Mesodermal cell (in vitro differentiated cells): ENCODE measurements around the gene ARL1.
A peak's percentile ranks its signal among the peaks of the same experiment; 100 is the strongest.
"Not testable (repeated sequence)": the region's sequence is repeated elsewhere in the genome, so short reads cannot be mapped to it uniquely, and the experiment has no call there.

Experiments used
- H3K27ac ChIP-seq: 2 replicates; pipeline ENCODE4 v1.7.0; 2013; ENCODE audit warnings: mild to moderate bottlenecking, low read depth, low read length, moderate library complexity; ENCODE audit not compliant: severe bottlenecking
- H3K36me3 ChIP-seq: 2 replicates; pipeline ENCODE4 v1.7.1; 2013; ENCODE audit warnings: mild to moderate bottlenecking, low read length, moderate library complexity; ENCODE audit not compliant: control insufficient read depth, insufficient read depth
- H3K4me1 ChIP-seq: one replicate; pipeline ENCODE4 v1.7.1; 2013; ENCODE audit warnings: mild to moderate bottlenecking, low read length; ENCODE audit not compliant: insufficient read depth, control insufficient read depth, poor library complexity, severe bottlenecking
- H3K4me3 ChIP-seq: 2 replicates; pipeline ENCODE4 v1.7.0; 2013; ENCODE audit warnings: low read length, control low read depth, mild to moderate bottlenecking; ENCODE audit not compliant: insufficient read depth, poor library complexity, severe bottlenecking; ENCODE audit errors: extremely low read depth
- H3K9me3 ChIP-seq: 2 replicates; pipeline ENCODE4 v1.7.1; 2013; ENCODE audit warnings: mild to moderate bottlenecking, low read length, moderate library complexity; ENCODE audit not compliant: control insufficient read depth
- WGBS, 2 experiments: methylation state at CpG; one replicate each; pipeline ENCODE4 v1.1.5; 2013; ENCODE audit warnings: missing lambda C conversion rate in 2 of 2; ENCODE audit not compliant: insufficient coverage in 2 of 2; 5-methylcytosine and 5-hydroxymethylcytosine counted together

ARL1 gene

GRCh38 chr12:101410169-101410568 lies 2.6 kb upstream of the ARL1 start:
- not testable (repeated sequence) for H3K9me3 ChIP-seq, H3K27ac ChIP-seq, H3K4me1 ChIP-seq, H3K36me3 ChIP-seq, H3K4me3 ChIP-seq
- 84 to 92% methylated on average over 7 of the region's 8 CpGs for WGBS, 2 experiments

GRCh38 chr12:101407049-101407435 lies 530 bp downstream of the ARL1 start:
- Histone ChIP-seq H3K9me3 (no peaks in the 10 kb centered on the region), H3K27ac (peak overlapping the region; percentile 94), H3K36me3 (peaks cover 19% of the 10 kb centered on the region), H3K4me3 (peak overlapping the region; percentile 78), H3K4me1 (peaks cover 5% of the 10 kb centered on the region)
- 0 to 1% methylated on average over 9 to 16 of the region's 18 CpGs for WGBS, 2 experiments

GRCh38 chr12:101391181-101391580 lies 16.4 kb downstream of the ARL1 start:
- peaks cover 54% of the 10 kb centered on the region for H3K36me3 ChIP-seq
- not testable (repeated sequence) for H3K9me3 ChIP-seq, H3K27ac ChIP-seq, H3K4me3 ChIP-seq, H3K4me1 ChIP-seq
- WGBS, 2 experiments: no CpG with 5 or more reads among the region's 3 CpGs

- H3K9me3 ChIP-seq: no peaks in the 10 kb centered on the region
- no peak overlapping the region for H3K4me3 ChIP-seq
- H3K36me3 ChIP-seq: peaks cover 87% of the 10 kb centered on the region
- H3K27ac ChIP-seq: no peak overlapping the region
- H3K4me1 ChIP-seq: no peaks in the 10 kb centered on the region
Measured at GRCh38 chr12:101379149-101379548, 28.4 kb downstream of the ARL1 start.

DNA sequence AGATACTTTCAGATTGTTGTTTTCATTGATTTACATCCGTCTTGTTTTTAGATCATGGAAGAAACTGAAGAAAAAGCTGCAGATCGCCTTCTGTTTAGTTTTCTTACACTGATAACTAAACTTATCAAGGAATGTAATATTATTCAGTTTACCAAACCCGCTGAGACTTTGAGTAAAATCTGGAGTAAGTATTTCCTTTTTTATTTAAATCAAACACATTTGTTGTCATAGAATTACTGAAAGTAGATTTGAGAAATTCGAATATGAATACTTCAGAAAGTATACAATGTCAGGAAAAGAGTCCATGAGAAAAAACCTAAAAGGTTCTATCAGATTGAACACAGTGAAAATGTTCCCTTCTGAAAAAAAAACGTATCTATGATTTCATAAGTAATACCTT lies 32.0 kb downstream of the ARL1 start:
- Histone ChIP-seq H3K36me3 (peaks cover 84% of the 10 kb centered on the region), H3K27ac (no peak overlapping the region)

DNA sequence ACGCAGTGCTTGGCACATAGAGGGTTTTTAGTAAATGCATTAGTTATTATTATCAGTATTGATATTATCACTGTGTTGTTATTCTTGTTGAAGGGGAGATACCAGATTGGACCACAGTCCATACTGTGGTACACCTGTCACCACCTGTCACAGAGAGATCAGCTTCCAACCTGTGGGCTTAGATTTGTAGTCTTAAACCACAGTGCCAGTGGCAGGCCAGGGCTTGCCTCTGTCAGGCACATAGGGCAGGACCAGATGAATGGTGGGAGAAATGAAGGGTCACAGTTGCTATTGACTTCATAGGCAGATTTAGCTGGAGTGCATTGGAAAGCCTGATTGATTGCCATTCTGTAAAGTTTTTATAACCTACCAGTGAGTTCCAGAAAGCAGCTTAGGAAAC lies 35.1 kb downstream of the ARL1 start:
- no CpG with 5 or more reads among the region's 1 CpG for WGBS, 2 experiments
- H3K9me3 ChIP-seq: no peaks in the 10 kb centered on the region
- H3K4me1 ChIP-seq: no peaks in the 10 kb centered on the region
- H3K4me3 ChIP-seq: no peak overlapping the region
- H3K27ac ChIP-seq: no peak overlapping the region
- peaks cover 84% of the 10 kb centered on the region for H3K36me3 ChIP-seq

More for the DNA sequence above, 32.0 kb downstream of the ARL1 start:
- WGBS, 2 experiments: 100% methylated on average over 1 of the region's 5 CpGs; no CpG with 5 or more reads in 1 of the 2 experiments
- no peak overlapping the region for H3K4me3 ChIP-seq
- H3K9me3 ChIP-seq: no peaks in the 10 kb centered on the region
- no peaks in the 10 kb centered on the region for H3K4me1 ChIP-seq

- Histone ChIP-seq H3K4me3 (no peak overlapping the region), H3K9me3 (no peaks in the 10 kb centered on the region), H3K36me3 (peaks cover 87% of the 10 kb centered on the region), H3K4me1 (no peaks in the 10 kb centered on the region), H3K27ac (no peak overlapping the region)
- WGBS, 2 experiments: 92 to 97% methylated on average over 6 of the region's 6 CpGs
Measured at GRCh38 chr12:101368016-101368415, 39.6 kb downstream of the ARL1 start.

GRCh38 chr12:101361455-101361854 lies 46.1 kb downstream of the ARL1 start:
- Histone ChIP-seq H3K4me1 (no peaks in the 10 kb centered on the region), H3K9me3 (no peaks in the 10 kb centered on the region), H3K4me3 (no peak overlapping the region), H3K36me3 (peaks cover 86% of the 10 kb centered on the region), H3K27ac (no peak overlapping the region)
- WGBS, 2 experiments: 85 to 94% methylated on average over 5 of the region's 8 CpGs

DNA sequence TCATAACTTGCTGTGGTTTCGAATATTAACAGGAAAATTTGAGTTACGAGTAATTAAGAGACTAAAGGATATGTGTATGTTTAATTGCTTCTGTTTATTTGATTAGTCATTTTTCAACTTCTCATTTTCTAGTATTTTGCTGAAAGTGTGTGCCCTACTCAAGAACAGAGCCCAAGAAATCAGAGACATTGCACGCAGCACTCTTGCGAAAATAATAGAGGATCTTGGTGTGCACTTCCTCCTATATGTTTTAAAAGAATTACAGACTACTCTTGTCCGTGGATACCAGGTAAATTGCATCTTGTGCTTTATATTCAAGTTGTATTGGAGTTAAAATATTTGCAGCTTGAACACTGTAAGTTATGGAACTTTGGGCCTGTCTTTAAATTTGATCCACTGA lies 50.8 kb downstream of the ARL1 start:
- Histone ChIP-seq H3K4me3 (no peak overlapping the region), H3K27ac (no peak overlapping the region), H3K36me3 (peaks cover 71% of the 10 kb centered on the region), H3K9me3 (no peaks in the 10 kb centered on the region), H3K4me1 (no peaks in the 10 kb centered on the region)
- WGBS, 2 experiments: 83 to 100% methylated on average over 1 of the region's 5 CpGs

- no CpG with 5 or more reads among the region's 4 CpGs for WGBS, 2 experiments
- H3K27ac ChIP-seq: no peak overlapping the region
- H3K4me1 ChIP-seq: no peaks in the 10 kb centered on the region
- H3K4me3 ChIP-seq: no peak overlapping the region
- no peaks in the 10 kb centered on the region for H3K9me3 ChIP-seq
- H3K36me3 ChIP-seq: peaks cover 66% of the 10 kb centered on the region
Measured at GRCh38 chr12:101351682-101352081, 55.9 kb downstream of the ARL1 start.

DNA sequence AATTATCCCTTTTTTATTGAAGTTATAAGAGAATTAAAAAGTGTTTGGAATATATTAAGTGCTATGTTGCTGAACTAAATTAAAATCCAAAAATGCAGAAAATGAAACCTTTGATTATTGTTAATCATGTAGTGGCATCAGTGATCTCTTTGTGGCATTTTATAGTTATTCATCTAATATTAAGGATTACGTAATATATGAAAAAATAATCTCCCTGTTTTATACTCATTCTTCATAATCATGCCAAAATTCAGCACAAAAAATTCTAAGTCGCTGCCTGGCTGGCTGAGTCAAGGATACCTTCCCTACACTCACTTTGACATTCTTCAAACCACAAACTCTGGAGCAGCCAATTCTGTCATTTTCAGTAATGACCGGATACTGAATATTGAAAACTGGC lies 63.7 kb downstream of the ARL1 start:
- H3K36me3 ChIP-seq: peaks cover 65% of the 10 kb centered on the region
- WGBS, 2 experiments: 96 to 100% methylated on average over 1 to 2 of the region's 3 CpGs

More for the DNA sequence above, 63.7 kb downstream of the ARL1 start:
- H3K4me3 ChIP-seq: no peak overlapping the region
- no peak overlapping the region for H3K27ac ChIP-seq
- H3K4me1 ChIP-seq: no peaks in the 10 kb centered on the region
- H3K9me3 ChIP-seq: no peaks in the 10 kb centered on the region
